ENCODE results near the gene EPHB2.

DNA sequence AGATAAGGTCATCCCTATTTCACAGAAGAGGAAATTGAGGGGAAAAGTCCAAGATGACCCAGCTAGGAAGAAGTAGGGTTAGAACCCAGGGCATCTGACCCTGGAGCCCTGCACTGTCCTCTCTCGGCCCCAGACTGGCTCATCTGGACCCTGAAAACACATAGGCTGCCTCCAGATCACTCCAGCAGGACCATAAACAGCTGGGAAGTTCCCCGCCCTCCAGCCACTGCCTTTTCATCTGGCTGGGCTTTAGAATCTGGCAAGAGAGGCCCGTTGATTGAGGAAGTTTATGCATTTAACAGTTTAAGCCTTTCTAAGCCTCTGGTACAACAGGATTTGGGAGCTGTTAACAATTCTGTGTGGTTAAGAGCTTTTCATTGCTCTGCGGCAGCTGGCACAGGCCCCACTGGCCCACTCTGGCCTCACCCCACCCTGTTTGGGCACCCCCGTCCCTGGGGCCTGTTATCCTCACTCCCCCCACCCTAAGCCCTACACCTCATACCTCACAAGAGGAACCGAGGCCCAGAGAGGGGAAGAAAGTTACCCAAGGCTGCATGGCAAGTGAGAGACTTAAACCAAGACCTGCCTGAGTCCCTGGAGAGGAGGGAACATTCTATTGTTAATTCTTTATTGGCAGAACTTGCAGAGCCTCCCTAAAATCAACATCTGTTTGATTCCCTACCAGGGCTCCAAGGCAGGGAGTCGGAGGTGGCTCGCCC, 84.2 kb downstream of the EPHB2 start:
- TF ChIP-seq, protein P1, sequence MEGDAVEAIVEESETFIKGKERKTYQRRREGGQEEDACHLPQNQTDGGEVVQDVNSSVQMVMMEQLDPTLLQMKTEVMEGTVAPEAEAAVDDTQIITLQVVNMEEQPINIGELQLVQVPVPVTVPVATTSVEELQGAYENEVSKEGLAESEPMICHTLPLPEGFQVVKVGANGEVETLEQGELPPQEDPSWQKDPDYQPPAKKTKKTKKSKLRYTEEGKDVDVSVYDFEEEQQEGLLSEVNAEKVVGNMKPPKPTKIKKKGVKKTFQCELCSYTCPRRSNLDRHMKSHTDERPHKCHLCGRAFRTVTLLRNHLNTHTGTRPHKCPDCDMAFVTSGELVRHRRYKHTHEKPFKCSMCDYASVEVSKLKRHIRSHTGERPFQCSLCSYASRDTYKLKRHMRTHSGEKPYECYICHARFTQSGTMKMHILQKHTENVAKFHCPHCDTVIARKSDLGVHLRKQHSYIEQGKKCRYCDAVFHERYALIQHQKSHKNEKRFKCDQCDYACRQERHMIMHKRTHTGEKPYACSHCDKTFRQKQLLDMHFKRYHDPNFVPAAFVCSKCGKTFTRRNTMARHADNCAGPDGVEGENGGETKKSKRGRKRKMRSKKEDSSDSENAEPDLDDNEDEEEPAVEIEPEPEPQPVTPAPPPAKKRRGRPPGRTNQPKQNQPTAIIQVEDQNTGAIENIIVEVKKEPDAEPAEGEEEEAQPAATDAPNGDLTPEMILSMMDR (IDR thresholded peaks at IDR 0.05; ENCODE audit: extremely low read depth in 1 of 2, insufficient read depth in 1 of 2, low read depth in 1 of 2, low read length in 2 of 2) = no peak
- TF ChIP-seq POLR2AphosphoS5 (IDR thresholded peaks at IDR 0.05; ENCODE audit: insufficient read depth, low read depth, low read length) (no peak), POLR2A (IDR thresholded peaks at IDR 0.05; ENCODE audit: low read depth, low read length) (no peak), JUN (IDR thresholded peaks at IDR 0.05; ENCODE audit: borderline replicate concordance, insufficient read depth, insufficient read length, low read depth) (no peak), FOS (IDR thresholded peaks at IDR 0.05; ENCODE audit: borderline replicate concordance, insufficient read depth, low read length) (no peak), EZH2 (IDR thresholded peaks at IDR 0.05; ENCODE audit: borderline replicate concordance, low read depth, low read length, severe bottlenecking) (no peak), MYC (IDR thresholded peaks at IDR 0.05; ENCODE audit: low read depth, low read length) (no peak), GATA2 (IDR thresholded peaks at IDR 0.05; ENCODE audit: insufficient read depth, insufficient read length, low read depth, low read length) (no peak)
- TF ChIP-seq, protein P2, sequence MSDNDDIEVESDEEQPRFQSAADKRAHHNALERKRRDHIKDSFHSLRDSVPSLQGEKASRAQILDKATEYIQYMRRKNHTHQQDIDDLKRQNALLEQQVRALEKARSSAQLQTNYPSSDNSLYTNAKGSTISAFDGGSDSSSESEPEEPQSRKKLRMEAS (IDR thresholded peaks at IDR 0.05; ENCODE audit: insufficient read depth, insufficient read length) = no peak
